GM19397 (cell line): ENCODE data around the gene RALB.

Experiments
- ATAC-seq: cut with Tn5 transposase; IDR thresholded peaks from one replicate; pipeline ENCODE4 v1.9.1; 2021; ENCODE audit warnings: mild to moderate bottlenecking, moderate library complexity; ENCODE audit not compliant: unreplicated experiment

Gene RALB

GRCh38 chr2:120261387-120262006 is 8.8 kb downstream of the RALB start:
- ATAC-seq: peak; percentile 64

- ATAC-seq: no peak
These were observed 9.5 kb downstream of the RALB start for GRCh38 chr2:120262150-120262549.

DNA sequence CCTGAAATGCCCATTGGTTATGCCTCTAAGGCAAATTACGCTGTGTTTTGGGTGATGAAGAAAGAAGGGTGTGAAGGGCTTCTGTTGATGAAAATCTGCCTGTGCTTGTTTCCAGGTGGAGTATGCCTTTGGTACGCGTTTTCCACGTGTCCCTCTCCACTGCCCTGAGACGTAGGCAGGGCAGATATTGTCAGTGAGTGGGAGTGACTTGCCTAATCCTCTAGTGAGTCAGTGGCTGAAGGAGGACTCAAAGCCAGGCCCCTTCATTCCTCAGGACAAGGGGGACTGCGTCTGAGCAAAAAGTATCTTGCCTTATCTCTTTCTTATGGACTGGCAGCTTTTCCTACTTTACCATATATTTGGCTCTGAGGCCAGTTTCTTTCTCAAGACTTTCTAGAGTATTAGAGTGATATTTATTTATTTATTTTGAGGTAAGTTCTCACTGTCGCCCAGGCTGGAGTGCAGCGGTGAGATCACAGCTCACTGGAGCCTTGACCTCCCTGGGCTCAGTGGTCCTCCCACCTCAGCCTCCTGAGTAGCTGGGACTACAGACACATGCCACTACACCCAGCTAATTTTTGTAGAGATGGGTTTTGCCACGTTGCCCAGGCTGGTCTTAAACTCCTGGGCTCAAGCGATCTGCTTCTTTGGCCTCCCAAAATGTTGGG is 10.2 kb downstream of the RALB start:
- no peak for ATAC-seq

GRCh38 chr2:120265006-120265405 is 12.4 kb downstream of the RALB start:
- ATAC-seq: no peak

DNA sequence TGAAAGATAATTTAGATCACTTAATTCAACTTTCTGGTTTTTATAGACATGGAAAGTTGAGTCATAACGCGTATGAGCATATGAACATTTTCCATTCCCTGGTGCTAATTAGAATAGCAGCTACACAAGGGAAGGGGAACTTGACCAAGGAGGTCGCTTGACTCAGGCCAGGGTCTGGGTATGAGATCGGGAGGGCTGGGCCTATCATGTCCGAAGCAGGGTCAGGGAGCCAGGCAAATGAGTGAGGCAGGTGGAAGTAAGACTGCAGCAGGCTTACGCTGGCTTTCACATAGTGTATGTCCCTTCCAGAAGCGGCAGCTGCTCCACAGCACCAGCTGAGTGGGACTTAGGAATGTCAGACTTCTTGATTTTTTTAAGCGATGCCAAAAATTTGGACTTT is 14.7 kb downstream of the RALB start:
- no peak for ATAC-seq

DNA sequence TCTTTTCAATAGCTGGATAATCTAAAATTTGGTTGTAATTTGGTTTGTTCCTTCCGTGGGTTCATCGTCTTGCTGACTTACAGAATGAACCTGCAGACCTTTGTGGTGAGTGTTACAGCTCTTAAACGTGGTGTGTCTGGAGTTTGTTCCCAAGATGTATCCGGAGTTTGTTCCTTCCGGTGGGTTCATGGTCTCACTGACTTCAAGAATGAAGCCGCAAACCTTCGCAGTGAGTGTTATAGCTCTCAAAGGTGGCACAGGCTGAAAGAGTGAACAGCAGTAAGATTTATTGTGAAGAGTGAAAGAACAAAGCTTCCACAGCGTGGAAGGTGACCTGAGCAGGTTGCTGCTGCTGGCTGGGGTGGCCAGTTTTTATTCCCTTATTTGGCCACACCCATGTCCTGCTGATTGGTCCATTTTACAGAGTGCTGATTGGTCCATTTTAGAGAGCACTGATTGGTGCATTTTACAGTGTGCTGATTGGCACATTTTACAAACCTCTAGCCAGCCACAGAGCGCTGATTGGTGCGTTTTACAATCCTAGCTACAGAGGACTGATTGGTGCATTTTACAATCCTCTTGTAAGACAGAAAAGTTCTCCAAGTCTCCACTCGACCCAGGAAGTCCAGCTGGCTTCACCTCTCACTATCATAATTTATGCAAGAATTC is 16.6 kb downstream of the RALB start:
- ATAC-seq: no peak

- no peak for ATAC-seq
These were observed 17.2 kb downstream of the RALB start for GRCh38 chr2:120269816-120270215.

DNA sequence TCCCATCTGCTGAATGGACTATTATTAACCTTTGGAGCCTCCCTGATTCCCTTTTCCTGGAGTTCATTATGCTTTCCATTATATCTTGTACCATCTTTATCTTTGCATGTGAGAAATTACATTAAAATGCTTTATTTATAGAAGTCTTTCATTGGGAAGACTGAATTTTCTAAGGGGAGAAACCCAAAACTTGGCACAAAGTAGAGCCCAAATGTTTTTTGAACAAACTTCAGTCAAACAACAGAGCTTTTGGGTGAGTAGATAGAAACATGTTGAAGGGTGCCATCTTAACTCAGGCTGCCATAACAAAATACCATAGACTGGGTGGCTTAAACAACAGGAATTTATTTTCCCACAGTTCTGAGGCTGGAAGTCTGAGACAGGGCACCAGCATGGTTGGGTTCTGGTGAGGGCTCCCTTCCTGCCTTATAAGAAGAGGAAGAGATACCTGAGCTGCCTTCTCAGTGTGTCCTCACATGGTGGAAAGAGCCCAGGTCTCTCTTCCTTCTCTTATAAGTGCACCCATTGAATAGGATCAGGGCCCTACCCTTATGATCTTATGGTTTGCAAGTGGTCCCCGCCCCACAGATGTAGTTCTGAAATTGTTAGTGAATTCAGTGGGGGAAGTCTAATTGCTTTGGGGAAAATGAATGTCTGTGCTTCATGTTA is 19.2 kb downstream of the RALB start:
- no peak for ATAC-seq

DNA sequence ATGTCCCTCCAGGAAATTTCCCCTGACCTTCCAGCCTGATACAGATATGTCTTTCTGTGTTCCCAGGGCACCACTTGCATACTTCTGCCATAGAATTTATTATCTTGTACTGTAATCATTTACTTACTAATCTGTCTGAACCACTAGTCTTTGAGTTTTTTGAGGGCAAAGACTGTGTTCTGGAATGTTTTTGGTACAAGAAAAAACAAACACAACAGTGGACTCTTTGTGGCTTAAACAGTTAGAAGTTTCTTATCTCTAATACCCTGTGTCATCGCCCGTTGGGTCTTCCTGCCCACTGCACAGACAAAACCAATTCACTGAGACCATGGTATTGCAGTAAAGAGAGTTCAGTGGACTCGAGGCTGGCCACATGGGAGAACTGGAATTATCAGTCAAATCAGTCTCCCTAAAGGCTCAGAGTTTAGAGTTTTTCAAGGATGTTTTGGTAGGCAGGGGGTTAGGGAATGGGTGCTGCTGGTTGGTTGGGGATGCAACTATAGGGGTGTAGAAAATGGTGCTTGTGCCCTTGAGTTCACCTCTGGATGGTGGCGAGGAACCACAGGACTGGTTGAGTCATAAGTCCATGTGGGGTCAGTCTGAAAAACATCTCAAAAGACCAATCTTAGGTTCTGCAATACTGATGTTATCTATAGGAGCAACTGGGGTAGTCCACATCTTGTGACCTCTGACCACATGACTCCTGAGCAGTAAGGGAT is 20.3 kb downstream of the RALB start:
- ATAC-seq: no peak

DNA sequence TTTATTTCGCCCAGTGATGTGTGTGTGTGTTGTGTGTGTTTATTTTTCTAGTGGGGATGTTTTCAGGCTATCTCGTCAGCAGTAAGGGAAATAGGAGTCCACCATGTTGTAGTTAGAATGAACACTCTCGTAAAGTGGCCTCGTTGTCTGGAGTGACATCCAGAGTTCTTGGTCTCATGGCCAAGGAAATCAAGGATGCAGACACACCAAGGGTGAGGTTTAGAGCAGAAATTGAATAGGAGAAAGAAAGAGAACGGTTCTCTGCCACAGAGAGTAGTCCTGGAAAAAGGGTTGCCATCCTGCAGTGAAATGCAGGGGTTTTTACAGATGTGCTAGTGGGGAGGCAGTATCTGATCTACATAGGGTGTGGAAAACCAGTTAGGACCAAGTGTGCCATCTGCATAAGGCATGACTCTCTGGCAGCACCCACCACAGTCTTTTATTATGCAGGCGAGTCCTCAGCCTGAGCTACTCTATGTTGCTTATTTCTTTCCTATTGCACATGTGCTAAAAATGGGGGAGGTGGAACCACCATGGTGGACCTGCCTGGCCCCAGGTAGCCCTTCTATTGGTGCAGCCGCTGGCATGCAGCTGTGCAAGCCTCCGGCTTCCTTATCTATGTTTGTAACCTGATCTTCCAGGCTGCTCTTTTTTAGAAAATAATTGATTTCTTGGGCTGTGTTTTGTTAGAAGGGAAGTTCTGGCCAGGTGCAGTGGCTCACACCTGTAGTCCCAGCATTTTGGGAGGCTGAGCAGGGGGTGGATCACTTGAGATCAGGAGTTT is 23.2 kb downstream of the RALB start:
- ATAC-seq: no peak

DNA sequence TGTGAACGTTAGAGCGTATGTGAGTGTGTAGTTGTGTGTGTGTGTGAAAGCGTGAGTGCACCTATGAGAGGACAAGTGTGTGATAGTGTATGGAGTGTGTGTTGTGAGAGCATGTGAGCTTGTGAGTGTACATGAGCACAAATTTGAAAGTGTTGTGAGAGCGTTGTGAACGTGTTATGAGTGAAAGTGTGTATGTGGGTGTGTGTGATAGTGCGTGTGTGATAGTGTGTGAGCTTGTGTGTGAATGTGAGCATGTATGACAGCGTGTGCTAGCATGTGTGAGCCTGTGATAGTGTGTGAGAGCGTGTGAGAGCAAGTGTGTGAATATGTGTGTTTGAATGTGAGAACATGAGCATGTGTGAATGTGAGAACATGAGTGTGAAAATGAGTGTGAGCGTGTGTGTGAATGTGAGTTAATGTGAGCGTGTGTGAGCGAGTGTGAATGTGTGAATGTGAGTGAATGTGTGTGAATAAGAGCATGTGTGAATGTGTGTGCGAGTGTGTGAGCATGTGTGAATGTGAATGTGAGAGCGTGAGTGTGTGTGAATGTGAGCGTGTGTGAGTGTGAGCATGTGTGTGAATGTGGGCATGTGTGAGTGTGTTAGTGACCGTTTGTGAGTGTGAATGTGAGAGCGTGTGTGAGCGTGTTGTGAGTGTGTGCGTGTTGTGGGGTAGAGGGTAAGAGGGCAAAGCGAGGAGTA is 25.0 kb downstream of the RALB start:
- ATAC-seq: no peak

DNA sequence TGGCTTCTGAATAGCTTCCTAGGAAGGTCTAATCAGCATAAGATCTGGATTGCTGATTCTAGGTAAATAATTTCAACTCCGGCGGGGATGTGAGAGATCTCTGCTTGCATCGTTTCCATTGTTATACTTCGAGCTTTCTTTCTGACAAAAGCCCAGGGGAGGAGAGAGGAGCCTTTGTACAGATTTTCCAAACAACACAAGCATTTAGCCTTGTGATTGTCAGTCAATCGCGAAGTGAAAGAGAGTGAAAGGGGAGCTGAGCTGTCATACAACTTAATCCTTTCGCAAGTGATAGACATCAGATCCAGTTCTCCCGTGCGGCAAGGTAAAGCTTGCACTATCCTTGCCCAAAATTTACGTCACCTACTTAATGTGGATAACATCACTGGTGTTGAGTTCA is 26.2 kb downstream of the RALB start:
- ATAC-seq: no peak

GRCh38 chr2:120279708-120280107 is 27.1 kb downstream of the RALB start:
- ATAC-seq: no peak

DNA sequence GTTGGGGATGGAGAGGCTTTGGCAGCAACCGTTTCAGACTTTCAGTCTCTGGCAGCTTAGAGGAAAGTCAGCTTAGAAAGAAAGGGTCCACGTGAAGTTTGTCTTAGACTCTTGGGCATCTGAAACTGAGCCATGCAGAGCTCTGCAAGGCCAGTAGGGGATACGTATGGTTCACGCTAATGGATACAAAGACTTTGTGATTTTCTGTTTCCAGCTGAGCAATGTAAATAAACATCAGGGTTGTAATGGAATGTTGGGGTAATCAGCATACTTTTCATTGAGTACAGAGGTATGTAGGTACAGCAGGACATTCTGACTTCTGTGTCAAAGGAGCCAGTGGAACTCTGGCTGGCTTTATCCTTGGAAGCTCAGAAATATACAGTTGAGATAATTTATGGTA is 31.0 kb downstream of the RALB start:
- no peak for ATAC-seq

- no peak for ATAC-seq
These were observed 32.4 kb downstream of the RALB start for GRCh38 chr2:120285056-120285455.

GRCh38 chr2:120287183-120288015 is 34.7 kb downstream of the RALB start:
- ATAC-seq: peak; percentile 96

DNA sequence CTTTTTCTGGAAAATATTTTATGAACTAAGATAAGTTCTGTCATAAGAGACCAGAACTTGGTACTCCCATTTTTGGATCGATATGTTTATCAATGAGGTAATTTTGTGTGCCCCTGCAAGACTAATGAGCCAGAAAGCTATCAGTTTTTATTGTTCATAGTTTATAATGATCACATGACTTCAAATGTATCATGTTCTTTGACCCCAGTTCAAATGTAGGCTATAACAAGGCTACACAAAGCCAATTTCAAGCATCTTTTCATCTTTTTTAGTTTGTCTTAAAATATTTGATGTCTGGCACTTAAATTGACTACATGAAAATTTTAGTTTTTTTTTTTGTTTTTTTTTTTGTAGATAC is 35.3 kb downstream of the RALB start:
- ATAC-seq: no peak

DNA sequence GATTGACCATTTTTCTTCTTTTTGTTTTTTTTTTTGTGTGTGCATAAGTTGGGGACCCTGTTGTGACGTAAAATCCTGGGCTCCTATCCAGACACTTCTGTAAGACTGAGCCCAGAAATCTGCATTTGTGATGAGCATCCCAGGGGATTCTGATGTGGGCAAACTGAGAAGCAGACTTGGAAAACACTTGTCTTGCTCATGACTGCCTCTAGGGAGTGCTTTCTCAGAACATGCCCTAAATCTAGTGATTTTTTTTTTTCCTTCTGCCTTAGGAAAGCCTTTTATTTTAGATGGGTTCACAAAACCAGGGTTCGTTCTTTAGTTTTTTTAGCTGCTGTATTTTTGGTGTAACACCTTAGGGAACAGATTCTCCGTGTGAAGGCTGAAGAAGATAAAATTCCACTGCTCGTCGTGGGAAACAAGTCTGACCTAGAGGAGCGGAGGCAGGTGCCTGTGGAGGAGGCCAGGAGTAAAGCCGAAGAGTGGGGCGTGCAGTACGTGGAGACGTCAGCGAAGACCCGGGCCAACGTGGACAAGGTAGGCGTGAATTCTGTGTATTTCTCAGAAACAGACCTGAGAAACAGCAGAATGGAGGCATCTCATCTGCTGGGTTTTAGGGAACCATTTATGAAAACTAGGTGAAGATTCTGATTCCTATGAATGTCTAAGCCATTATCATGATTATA is 36.7 kb downstream of the RALB start:
- ATAC-seq: no peak
